Neural progenitor cell (in vitro differentiated cells): Measurements from ENCODE around the gene CDC25B. TPM values are rescaled to one million over a fixed set of nuclear protein-coding genes. Genes with fewer than 3 reads are reported as not detected.

Source experiments
- DNase-seq: peaks from one replicate; pipeline ENCODE4 v3.0.0-alpha.2; 2016; ENCODE audit warnings: low spot score
- H2AFZ ChIP-seq: fragments of 200-600 bp; sonication (generic); replicated peaks from 2 replicates; pipeline ENCODE4 v1.6.1; 2016; ENCODE audit warnings: antibody characterized with exemption
- H3F3A ChIP-seq: fragments of 200-600 bp; sonication (generic); 2 replicates; pipeline ENCODE4 v1.6.1; 2016; ENCODE audit warnings: antibody characterized with exemption, low read depth
- H3K27ac ChIP-seq: fragments of 200-600 bp; sonication (generic); 2 replicates; pipeline ENCODE4 v1.5.1; 2016; ENCODE audit warnings: mild to moderate bottlenecking
- H3K27me3 ChIP-seq: fragments of 200-600 bp; sonication (generic); 2 replicates; pipeline ENCODE4 v1.6.1; 2016; ENCODE audit warnings: mild to moderate bottlenecking, moderate library complexity
- H3K36me3 ChIP-seq: fragments of 200-600 bp; sonication (generic); 2 replicates; pipeline ENCODE4 v1.5.1; 2016
- H3K4me1 ChIP-seq: fragments of 200-600 bp; sonication (generic); 2 replicates; pipeline ENCODE4 v1.6.1; 2016; ENCODE audit warnings: mixed run types
- H3K4me2 ChIP-seq: fragments of 200-600 bp; sonication (generic); 2 replicates; pipeline ENCODE4 v1.6.1; 2016
- H3K4me3 ChIP-seq: fragments of 200-600 bp; sonication (generic); 2 replicates; pipeline ENCODE4 v1.5.1; 2016
- H3K79me2 ChIP-seq: fragments of 200-600 bp; sonication (generic); 2 replicates; pipeline ENCODE4 v1.6.1; 2016; ENCODE audit warnings: low read depth
- H3K9ac ChIP-seq: fragments of 200-600 bp; sonication (generic); 2 replicates; pipeline ENCODE4 v1.6.1; 2016
- H3K9me3 ChIP-seq: fragments of 200-600 bp; sonication (generic); 2 replicates; pipeline ENCODE4 v1.5.1; 2016; ENCODE audit warnings: low read depth
- H4K20me1 ChIP-seq: fragments of 200-600 bp; sonication (generic); 2 replicates; pipeline ENCODE4 v1.6.1; 2016; ENCODE audit warnings: low read depth
- H3K27ac Mint-ChIP-seq: 3 replicates; pipeline ENCODE4 v1.8.0; 2021; ENCODE audit warnings: mixed read lengths
- H3K27me3 Mint-ChIP-seq: 2 replicates; pipeline ENCODE4 v1.8.0; 2022; ENCODE audit warnings: low read depth, mild to moderate bottlenecking, inconsistent platforms, moderate library complexity, mixed read lengths; ENCODE audit not compliant: insufficient read depth
- H3K36me3 Mint-ChIP-seq: 3 replicates; pipeline ENCODE4 v1.8.0; 2021; ENCODE audit warnings: mixed read lengths
- H3K4me1 Mint-ChIP-seq: 3 replicates; pipeline ENCODE4 v1.8.0; 2021; ENCODE audit warnings: mixed read lengths
- H3K4me3 Mint-ChIP-seq: 3 replicates; pipeline ENCODE4 v1.8.0; 2021; ENCODE audit warnings: mild to moderate bottlenecking, moderate library complexity, mixed read lengths
- H3K9me3 Mint-ChIP-seq: 3 replicates; pipeline ENCODE4 v1.8.0; 2020; ENCODE audit warnings: mixed read lengths
- EZH2 ChIP-seq: fragments of 200-600 bp; sonication (generic); IDR thresholded peaks from 2 replicates; pipeline ENCODE4 v1.6.1; 2017; ENCODE audit warnings: antibody characterized with exemption, mild to moderate bottlenecking, moderate library complexity
- EZH2phosphoT487 ChIP-seq: fragments of 200-600 bp; sonication (generic); IDR thresholded peaks from 2 replicates; pipeline ENCODE4 v1.6.1; 2017; ENCODE audit warnings: antibody characterized with exemption
- total RNA-seq: library from RNA; depleted of rRNA; stranded (reverse); fragments of >200 nt; gene quantifications from 2 replicates; pipeline ENCODE4 v1.2.3, GENCODE V29; 2015; ENCODE audit warnings: low replicate concordance
- TF ChIP-seq, protein P1 (sequence below): fragments of 200-600 bp; sonication (generic); IDR thresholded peaks from 2 replicates; pipeline ENCODE4 v1.5.1; 2017; ENCODE audit warnings: antibody characterized with exemption, mild to moderate bottlenecking

CDC25B gene
- total RNA-seq, 1 donor from 2014 or later, result 9.3 TPM

DNA sequence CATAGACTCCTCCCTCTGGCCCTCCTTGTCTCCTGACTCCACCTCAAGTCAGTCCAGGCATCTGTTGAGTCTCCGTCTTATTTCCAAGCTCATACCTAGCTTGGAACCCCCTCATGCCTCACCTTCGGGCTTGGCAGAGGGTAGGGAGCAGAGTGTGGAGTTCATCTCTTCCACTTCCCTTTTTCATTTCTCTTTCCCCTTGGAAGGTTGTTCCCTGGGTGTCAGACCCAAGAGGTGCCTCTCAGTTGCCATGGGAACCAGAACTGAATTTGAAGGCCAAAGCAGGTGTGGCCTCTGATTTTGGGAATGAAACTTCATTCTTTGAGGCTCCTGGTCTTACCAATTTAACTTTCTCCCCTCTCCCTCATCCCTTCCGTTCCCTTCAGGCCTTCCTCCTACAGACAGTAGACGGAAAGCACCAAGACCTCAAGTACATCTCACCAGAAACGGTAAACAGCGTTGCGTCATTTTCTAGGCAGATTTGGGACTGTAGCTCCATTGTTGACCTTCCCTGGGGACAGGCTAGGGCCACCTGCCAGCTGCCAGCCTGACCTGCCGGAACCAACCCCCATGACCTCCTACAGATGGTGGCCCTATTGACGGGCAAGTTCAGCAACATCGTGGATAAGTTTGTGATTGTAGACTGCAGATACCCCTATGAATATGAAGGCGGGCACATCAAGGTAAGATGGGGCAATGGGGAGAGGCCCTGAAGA is 6.6 kb downstream of the CDC25B start:
- Histone ChIP-seq H3K4me2 (no peak overlapping the region), H3K4me3 (no peak overlapping the region), H4K20me1 (peaks cover 9% of the 10 kb centered on the region), H3K79me2 (no peaks in the 10 kb centered on the region), H3K9me3 (no peaks in the 10 kb centered on the region), H3K9ac (no peak overlapping the region), H3K27ac (no peak overlapping the region), H3K36me3 (no peaks in the 10 kb centered on the region), H3K27me3 (no peaks in the 10 kb centered on the region), H3K4me1 (peaks cover 27% of the 10 kb centered on the region), H2AFZ (no peak overlapping the region), H3F3A (peaks cover 23% of the 10 kb centered on the region)
- Mint-ChIP-seq H3K4me3 (peak overlapping the region; percentile 55), H3K27ac (peak overlapping the region; percentile 51), H3K4me1 (peaks cover 58% of the 10 kb centered on the region), H3K27me3 (peaks cover 16% of the 10 kb centered on the region), H3K36me3 (peaks cover 38% of the 10 kb centered on the region), H3K9me3 (no peaks in the 10 kb centered on the region)
- TF ChIP-seq EZH2 (no peak), EZH2phosphoT487 (no peak)
- TF ChIP-seq, protein P1, sequence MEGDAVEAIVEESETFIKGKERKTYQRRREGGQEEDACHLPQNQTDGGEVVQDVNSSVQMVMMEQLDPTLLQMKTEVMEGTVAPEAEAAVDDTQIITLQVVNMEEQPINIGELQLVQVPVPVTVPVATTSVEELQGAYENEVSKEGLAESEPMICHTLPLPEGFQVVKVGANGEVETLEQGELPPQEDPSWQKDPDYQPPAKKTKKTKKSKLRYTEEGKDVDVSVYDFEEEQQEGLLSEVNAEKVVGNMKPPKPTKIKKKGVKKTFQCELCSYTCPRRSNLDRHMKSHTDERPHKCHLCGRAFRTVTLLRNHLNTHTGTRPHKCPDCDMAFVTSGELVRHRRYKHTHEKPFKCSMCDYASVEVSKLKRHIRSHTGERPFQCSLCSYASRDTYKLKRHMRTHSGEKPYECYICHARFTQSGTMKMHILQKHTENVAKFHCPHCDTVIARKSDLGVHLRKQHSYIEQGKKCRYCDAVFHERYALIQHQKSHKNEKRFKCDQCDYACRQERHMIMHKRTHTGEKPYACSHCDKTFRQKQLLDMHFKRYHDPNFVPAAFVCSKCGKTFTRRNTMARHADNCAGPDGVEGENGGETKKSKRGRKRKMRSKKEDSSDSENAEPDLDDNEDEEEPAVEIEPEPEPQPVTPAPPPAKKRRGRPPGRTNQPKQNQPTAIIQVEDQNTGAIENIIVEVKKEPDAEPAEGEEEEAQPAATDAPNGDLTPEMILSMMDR, result no peak
- DNase-seq, result no peak

DNA sequence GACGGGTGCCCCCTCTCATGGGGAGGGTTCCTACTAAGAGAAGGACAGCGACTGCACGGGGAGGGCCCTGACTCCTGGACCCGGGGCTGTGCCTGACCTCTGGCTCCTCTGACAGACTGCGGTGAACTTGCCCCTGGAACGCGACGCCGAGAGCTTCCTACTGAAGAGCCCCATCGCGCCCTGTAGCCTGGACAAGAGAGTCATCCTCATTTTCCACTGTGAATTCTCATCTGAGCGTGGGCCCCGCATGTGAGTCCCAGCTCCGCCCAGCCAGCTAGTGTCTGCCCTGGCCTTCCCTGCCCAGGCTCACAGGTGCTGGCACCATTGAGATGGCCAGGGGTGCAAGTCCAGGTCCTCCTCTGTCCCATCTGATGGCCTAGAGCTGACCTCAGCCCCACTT is 7.2 kb downstream of the CDC25B start:
- H3K4me3 ChIP-seq, result no peak overlapping the region
- Mint-ChIP-seq H3K27ac (no peak overlapping the region), H3K4me1 (peaks cover 55% of the 10 kb centered on the region), H3K9me3 (no peaks in the 10 kb centered on the region), H3K4me3 (no peak overlapping the region), H3K36me3 (peaks cover 35% of the 10 kb centered on the region), H3K27me3 (peaks cover 14% of the 10 kb centered on the region)
- no peaks in the 10 kb centered on the region for H3K9me3 ChIP-seq
- no peak overlapping the region for H3K27ac ChIP-seq
- no peaks in the 10 kb centered on the region for H3K27me3 ChIP-seq
- peaks cover 9% of the 10 kb centered on the region for H4K20me1 ChIP-seq
- TF ChIP-seq, protein P1, result no peak
- TF ChIP-seq EZH2 (no peak), EZH2phosphoT487 (no peak)
- no peak for DNase-seq
- H3K4me2 ChIP-seq, result no peak overlapping the region
- H3K79me2 ChIP-seq, result no peaks in the 10 kb centered on the region
- H3F3A ChIP-seq, result peaks cover 25% of the 10 kb centered on the region
- H3K36me3 ChIP-seq, result no peaks in the 10 kb centered on the region
- H3K4me1 ChIP-seq, result peaks cover 27% of the 10 kb centered on the region
- H3K9ac ChIP-seq, result no peak overlapping the region
- no peak overlapping the region for H2AFZ ChIP-seq

DNA sequence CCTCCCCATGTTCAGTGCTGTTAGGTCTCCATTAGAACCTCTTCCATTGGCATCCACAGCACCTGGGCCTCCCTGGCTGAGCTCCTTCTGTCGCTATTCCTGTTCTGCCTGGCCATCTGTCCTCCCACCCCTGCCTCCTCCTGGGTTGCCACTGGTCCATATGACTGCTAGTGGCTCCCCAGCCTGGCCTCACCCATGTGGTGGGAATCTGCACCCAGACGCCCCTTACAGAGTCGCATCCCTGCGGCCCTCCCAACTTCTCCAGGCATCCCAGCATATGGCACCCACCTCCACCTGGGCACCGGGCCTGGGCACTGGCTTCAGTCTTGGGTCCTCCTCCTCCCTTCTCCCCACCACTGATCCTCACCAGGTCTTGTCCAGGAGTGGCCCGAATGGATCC is 7.7 kb downstream of the CDC25B start:
- no peaks in the 10 kb centered on the region for H3K79me2 ChIP-seq
- no peak for DNase-seq
- Mint-ChIP-seq H3K36me3 (peaks cover 35% of the 10 kb centered on the region), H3K4me1 (peaks cover 50% of the 10 kb centered on the region), H3K4me3 (no peak overlapping the region), H3K27me3 (peaks cover 9% of the 10 kb centered on the region), H3K9me3 (no peaks in the 10 kb centered on the region), H3K27ac (no peak overlapping the region)
- peaks cover 19% of the 10 kb centered on the region for H3F3A ChIP-seq
- H3K27ac ChIP-seq, result no peak overlapping the region
- no peaks in the 10 kb centered on the region for H3K27me3 ChIP-seq
- H3K4me2 ChIP-seq, result no peak overlapping the region
- peaks cover 9% of the 10 kb centered on the region for H4K20me1 ChIP-seq
- no peaks in the 10 kb centered on the region for H3K36me3 ChIP-seq
- peaks cover 24% of the 10 kb centered on the region for H3K4me1 ChIP-seq
- H2AFZ ChIP-seq, result no peak overlapping the region
- no peak overlapping the region for H3K9ac ChIP-seq
- TF ChIP-seq, protein P1, result no peak
- no peak for TF ChIP-seq EZH2phosphoT487
- TF ChIP-seq EZH2, result no peak
- no peaks in the 10 kb centered on the region for H3K9me3 ChIP-seq
- no peak overlapping the region for H3K4me3 ChIP-seq
